ENCODE results near the gene MED9.

DNA sequence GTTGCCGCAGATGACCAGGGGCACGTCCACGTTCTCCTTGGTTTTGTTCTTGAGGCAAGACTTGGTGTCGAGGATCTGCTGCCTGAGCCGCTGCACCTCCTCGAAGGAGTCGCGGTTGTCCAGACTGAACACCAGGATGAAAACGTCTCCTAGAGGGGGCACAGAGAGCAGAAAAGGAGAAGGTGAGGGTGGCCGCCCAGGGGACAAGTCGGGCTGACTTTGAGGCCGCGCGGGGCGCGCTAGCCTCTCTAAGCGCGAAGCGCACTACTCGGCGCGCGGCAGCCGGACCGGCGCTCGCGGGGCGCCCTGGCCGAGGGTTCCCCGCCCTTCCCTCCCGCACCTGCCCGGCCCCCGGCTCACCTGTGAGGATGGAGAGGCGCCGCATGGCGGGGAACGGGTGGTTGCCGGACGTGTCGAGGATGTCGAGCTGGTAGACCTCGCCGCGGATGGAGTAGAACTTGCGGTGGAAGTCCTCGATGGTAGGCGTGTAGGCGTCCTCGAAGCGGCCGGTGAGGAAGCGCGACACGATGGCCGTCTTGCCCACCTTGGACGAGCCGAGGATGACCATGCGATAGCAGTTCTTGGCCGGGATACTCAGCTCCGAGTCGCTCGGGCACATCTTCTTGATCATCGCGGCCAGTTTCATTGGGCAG lies 18.9 kb downstream of the MED9 start:
- TF ChIP-seq CTCF (IDR thresholded peaks at IDR 0.05) = no peak
- TF ChIP-seq POLR2A (IDR thresholded peaks at IDR 0.05) = no peak
- TF ChIP-seq EP300 (IDR thresholded peaks at IDR 0.05) = no peak
